ENCODE measurements around the gene CFAP74.
"Not testable (repeated sequence)": the region's sequence is repeated elsewhere in the genome, so short reads cannot be mapped to it uniquely, and the experiment has no call there.

CFAP74 gene

DNA sequence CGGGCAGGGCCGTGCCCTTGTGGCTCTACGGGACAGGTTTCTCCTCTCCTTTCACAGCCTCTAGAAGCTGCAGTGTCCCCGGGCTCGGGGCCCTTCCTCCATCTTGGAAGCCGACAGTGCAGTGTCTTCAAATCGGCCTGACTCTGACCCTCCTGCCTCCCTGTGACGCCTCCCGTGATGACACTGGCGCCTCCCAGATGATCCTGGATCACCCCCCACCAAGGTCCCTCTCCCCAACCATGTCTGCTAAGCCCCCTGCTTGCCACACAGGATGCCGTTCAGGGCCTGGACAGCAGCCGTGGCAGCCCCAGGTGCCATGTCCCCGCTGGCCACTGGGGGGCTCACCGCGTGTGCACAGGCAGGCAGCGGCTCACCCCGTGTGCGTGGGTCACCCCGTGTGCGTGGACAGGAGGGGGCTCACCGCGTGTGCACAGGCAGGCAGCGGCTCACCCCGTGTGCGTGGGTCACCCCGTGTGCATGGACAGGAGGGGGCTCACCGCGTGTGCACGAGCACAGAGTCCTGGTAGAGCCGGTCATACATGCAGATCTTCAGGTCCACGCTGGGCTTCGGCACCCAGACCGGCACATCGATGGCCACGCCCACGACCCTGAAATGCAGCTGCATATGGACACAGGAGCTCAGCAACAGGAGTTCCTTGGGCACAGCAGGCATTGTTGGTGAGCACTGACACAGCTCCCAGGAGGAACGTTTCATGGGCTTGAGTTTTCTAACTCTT, 59.6 kb downstream of the CFAP74 start:
- peak; percentile 58 for DNase-seq

DNA sequence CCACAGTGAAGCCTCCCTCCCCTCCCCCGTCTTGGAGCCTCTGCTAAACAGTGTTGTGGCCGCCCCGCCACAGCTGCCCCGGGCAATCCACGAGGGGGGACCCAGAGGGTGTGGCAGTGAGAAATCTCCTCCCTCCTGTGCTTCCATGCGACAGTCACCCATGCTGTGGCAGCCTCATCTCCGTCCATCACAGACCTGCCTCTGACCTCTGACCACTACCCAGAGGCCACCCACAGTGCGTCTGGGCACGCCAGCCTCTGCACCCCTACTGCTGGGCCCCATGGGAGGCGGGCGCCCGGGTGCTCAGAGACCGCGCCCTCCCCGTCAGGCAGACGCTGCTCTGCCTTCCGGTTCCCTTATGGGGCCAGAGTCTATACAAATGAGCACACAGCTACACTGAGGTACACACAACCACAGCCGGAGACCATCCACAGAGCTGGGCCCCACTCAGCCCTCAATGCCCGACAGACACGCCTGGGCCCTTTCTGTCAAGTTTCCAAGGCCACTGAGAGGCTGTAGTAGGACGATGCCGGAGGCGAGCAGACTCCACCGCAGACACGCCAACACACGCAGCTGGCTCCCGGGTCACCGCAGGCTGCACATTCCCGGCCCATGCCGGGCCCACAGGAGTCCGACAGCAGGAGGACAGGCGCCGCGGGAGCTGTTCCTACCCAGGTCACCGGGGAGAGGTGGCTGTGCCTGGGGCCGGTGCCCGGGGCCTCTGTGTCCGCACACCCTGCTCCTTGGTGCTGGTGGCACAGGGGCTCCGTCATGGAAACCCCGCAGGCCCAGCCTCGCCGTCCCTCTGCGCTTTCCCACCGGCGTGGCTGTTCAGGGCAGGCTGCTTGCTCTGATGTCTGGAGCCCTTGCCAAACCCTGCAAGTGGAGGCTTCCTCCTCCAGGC, 60.6 kb downstream of the CFAP74 start:
- no peak for DNase-seq

DNA sequence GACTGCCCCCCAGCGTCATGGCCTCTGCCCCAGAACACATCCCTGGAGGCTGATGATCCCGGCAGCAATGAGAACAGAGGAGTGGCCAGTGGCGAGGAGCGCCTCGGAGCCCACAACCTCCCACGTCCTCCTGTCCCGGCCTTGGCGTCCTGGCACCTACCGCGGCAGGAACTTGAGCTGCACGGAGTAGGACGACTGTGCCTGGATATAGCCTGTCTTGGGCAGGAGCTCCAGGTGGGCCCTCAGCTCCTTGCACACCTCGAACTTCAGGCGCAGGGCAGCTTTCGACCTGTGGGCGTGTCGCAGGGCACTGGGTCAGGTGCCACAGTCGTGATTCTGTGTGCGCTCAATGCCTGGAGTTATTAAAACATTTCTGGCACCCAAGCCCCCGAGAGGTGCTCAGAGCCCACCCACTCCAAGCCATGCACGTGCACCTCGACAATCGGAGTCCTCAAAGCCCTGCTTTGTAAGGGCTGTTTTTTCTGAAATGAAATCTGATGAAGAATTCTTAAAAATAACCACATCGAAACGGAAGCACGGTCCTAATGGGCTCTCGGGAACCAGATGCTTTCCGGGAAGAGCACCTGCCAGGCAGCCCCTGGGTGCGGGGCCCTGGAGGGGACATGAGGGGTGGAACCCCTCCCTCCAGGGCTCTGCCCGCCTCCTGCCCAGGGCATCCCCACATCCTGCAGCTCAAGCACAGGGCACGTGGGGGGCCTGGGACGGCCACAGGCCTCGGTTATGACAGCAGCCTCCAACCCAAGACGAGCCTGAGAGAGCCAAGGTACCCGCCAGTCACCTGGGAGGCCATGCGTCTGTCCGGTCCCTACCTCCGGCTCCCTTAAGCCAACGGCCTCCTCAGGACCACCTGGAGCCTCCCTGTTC, 61.5 kb downstream of the CFAP74 start:
- no peak for DNase-seq

DNA sequence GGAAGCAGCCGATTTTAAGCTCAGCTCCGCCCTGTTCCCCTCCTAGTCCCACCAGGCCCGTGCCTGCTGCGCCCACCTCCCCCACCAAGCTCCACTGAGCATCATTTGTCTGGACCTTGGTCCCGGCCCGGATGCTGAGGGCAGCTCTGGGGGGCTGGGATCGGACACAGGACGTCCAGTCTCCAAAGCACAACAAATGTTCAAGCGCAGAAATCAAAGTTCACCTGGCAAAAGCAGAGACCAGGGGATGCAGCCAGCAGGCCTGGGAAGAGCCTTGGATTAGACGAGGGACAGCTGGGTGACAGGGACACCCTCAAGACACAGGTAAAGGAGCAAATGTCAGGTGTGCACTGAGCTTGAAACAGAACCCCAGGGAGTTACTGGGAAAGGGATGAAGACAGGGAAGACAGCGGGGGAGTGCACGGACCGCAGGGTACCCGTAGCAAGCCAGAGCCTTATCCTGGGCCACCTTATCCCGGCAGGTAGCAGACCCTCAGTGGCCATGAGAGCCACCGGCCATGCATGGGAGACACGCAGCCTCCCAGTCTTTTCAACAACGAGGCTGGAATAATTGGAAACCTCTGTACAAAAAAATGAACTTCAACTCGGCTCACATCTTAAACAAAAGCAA, 62.3 kb downstream of the CFAP74 start:
- DNase-seq: no peak

DNA sequence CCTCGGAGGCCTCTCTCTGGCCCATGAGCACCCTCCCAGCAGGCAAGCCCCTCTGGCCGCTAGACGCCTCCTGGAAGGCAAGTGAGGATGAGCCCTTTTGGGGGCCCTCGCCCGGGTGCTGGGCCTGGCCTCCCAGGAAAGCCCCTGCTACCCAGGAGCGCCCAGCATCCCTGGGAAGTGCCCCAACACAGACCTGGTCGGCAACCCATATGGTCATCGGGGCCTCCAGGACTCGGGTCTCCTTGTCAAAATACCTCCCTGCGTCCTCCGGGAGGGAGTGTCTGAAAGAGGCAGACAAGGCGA, 63.5 kb downstream of the CFAP74 start:
- no peak for DNase-seq

- DNase-seq: no peak
These were observed 64.1 kb downstream of the CFAP74 start for GRCh38 chr1:1939296-1940122.

- DNase-seq: no peak
These were observed 64.8 kb downstream of the CFAP74 start for GRCh38 chr1:1938613-1939295.

GRCh38 chr1:1938276-1938573, 65.4 kb downstream of the CFAP74 start:
- DNase-seq: no peak

- no peak for DNase-seq
These were observed 65.9 kb downstream of the CFAP74 start for GRCh38 chr1:1937549-1938275.

DNA sequence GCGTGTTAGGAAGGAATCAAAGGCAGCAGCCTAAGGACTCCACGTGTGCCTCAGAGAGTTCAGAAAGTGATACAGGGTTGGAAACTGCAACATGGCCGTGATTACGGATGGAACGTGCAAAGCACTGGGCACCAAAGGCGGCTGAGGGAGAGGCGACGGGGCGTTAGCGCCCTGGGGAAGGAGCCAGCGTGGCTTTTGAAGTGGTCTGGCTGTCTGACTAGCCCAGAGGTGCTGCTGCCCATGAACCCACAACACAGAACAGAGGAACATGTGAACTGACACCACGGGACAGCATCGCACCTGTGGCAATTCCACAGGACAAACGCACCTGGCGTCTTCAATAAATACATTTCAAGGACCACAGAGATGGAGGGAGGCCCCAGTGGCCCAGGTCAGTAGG, 66.5 kb downstream of the CFAP74 start:
- DNase-seq: no peak

GRCh38 chr1:1934848-1935247, 68.7 kb downstream of the CFAP74 start:
- not testable (repeated sequence) for DNase-seq

DNA sequence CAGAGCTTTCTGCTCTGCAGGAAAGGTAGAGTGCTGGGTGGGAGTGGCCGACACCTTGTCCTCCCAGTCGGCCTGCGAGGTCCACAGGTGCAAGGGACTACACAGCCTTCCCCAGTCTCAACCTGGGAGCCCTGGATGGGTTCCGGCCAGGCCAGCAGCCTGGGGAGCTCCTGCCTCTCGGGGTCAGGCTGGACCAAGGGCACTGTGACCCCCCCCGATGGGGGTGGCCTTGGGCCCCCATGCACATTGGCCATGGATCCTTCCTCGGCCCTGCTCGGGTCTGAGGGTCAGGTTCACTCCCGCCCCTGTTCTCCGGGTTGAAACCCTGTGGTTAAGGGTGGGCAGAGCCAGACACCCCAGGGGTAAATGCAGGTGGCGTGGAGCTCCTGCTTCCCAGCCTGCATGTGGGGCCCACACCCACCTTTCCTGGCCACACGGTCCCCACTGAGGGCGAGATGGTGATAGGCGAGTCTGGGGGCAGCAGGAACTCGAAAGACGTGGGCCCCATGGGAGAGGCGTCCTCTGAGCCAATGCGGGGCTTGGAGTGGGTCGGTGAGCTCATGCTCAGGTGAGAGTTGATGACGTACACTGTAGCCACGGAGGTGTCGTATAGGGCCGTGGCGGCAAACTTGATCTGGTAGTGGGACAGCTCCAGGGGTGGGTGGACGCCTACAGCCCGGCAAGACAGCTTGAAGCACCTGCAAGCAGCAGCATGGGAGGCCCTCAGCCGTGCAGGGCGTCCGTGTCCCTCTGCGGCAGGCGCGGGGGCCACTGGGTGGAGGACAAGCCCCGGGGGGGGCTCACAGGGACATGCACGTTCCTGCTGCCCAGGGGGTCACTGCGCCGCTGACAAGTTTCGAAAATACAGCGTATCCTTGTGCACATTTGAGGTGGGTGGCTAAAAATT, 73.7 kb downstream of the CFAP74 start:
- DNase-seq: no peak

DNA sequence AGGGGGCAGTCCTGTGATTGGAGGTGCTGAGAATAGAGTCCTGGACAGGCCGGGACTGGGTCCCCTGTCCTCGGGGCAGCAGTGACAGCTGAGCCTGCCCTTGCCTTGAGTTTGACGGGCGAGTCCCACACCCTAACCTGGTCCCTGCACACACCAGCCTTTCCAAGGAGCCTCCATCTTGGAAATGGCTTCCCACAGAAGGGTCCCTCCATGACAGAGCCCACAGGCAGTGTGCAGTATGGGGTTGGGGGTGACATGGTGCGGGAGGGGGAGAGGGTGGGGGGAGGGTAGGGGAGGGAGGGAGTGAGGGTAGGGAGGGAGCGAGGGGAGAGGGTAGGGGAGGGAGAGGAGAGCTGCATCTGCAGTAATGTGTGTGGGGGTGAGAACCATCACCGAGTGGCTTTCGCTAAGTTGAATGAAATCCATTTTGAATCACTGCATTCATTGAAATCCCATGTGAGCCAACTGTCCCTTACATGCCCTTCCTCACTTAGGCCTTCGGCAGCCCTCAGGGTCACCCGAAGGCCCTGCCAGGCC, 74.4 kb downstream of the CFAP74 start:
- DNase-seq: no peak

- no peak for DNase-seq
These were observed 75.1 kb downstream of the CFAP74 start for GRCh38 chr1:1928231-1929101.

- DNase-seq: no peak
These were observed 75.8 kb downstream of the CFAP74 start for GRCh38 chr1:1927751-1928150.

GRCh38 chr1:1926886-1927660, 76.5 kb downstream of the CFAP74 start:
- DNase-seq: no peak

DNA sequence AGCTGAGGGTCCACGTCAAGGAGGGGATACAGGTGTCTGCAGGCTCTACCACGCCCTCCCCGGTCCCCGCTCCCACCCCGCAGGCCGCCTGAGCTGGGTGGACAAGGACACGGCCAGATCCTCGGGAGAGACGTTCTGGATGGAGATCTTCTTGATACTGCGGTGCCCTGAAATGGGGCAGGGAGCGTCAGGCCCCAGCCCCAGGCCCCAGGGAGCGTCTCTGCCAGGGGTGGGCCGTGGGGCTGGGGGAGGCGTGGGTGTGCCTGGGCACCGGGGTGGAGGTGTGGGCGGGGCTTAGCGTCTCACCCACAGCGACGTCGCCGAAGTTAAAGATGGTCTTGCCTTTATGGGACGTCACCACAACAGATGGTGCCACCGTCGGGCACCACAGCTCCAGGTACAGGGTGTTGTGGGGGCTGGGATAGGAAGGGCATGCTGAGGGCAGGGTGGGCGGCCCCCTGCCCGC, 77.2 kb downstream of the CFAP74 start:
- DNase-seq: no peak
